ENCODE measurements around the gene SLC25A30.

The SLC25A30 gene, protein sequence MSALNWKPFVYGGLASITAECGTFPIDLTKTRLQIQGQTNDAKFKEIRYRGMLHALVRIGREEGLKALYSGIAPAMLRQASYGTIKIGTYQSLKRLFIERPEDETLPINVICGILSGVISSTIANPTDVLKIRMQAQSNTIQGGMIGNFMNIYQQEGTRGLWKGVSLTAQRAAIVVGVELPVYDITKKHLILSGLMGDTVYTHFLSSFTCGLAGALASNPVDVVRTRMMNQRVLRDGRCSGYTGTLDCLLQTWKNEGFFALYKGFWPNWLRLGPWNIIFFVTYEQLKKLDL

GRCh38 chr13:45417790-45418534 lies at the start of gene SLC25A30:
TSS of gene SLC25A30 (minus strand) at chr13:45418373. CDS start at chr13:45411425, 6,948 bp downstream.
- DNase-seq: peak; percentile 95 to 98

DNA sequence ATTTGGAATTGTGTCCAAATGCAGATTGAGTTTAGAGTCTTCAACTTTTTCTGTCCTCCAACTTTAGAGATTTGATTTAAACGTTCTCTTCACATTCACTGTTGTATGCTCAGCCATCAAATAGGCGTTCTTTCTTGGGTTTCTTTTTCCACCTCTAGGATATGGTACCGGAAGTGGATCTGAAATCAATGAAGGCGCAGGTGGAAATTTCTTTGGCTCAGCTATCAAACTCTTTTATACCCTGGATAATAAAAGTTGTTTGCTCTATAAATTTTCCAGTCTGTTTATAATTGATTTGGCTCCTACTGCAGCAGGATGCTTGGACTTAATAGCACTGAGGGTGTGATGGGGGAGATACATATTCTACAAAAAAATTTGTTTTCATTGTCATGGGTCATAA lies 48.2 kb upstream of the SLC25A30 start:
- no peak for DNase-seq

DNA sequence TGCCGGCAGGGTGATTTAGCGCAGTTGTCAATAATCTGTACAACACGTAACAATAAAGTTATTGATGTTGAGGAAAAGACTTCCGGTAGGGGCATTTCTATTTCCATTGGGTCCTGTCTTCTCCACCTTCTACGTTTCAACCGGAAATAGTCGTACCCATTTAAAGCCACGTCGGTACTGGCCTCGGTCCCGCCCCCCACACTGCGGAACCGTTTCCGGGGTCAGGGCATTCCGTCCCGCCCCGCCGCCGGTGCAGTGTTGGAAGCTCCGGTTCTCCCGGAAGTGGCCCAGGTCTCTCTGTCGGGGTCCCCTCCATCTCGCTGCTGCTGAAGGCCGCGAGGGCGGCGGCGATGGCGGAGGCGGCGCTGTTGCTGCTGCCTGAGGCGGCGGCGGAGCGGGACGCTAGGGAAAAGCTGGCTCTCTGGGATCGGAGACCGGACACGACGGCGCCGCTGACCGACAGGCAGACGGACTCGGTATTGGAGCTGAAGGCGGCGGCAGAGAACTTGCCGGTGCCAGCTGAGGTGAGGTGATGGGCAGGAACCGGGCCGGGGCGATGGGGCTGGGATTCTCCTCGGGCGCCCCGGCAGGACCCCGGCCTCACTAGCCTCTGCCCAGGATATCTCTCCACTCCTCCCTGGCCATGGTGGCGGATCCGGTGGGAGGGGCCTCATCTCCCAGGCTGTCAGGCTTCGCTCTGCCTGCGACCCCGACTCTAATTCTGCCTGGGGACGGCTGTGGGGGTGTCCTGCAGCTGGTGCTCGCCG lies 46.7 kb upstream of the SLC25A30 start, which contains the start of gene COG3:
Gene COG3, plus strand, starts transcription at position 253 of the 767 bp plus-strand sequence. Its CDS starts 98 bp downstream, at position 351.
- DNase-seq: peak; percentile 99

GRCh38 chr13:45464141-45464686 lies 46.0 kb upstream of the SLC25A30 start:
- no peak for DNase-seq

- DNase-seq: no peak
Measured at GRCh38 chr13:45456196-45456972, 38.2 kb upstream of the SLC25A30 start.

GRCh38 chr13:45454204-45454603 lies 36.0 kb upstream of the SLC25A30 start:
- no peak for DNase-seq

GRCh38 chr13:45451282-45451681 lies 33.1 kb upstream of the SLC25A30 start:
- DNase-seq: no peak

DNA sequence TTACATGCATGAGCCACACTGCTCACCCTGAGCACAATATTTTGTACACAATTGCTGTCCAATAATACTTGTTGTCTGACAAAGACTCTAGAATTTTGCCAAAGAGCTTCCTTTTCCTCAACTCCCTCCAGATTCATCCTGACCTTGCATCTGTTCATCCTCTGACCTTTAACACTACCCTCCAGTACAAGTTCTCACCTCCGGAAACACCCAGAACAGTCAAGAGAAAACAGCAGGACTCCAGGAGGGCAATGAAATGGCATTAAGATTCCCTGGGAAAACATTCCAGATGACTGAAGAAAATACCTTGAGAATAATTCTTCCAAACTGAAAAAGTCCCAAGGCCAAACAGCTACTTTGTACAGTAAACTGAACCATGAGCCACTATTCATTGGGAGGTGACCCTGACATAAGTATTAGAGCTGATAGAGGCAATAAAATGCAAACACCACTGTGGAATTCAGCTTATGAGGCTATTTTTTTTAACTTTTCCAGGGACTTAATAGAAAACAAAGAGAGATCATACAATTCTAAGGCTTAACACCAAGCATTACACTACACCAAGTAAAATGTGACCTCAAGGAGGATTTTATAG lies 30.9 kb upstream of the SLC25A30 start:
- no peak for DNase-seq

DNA sequence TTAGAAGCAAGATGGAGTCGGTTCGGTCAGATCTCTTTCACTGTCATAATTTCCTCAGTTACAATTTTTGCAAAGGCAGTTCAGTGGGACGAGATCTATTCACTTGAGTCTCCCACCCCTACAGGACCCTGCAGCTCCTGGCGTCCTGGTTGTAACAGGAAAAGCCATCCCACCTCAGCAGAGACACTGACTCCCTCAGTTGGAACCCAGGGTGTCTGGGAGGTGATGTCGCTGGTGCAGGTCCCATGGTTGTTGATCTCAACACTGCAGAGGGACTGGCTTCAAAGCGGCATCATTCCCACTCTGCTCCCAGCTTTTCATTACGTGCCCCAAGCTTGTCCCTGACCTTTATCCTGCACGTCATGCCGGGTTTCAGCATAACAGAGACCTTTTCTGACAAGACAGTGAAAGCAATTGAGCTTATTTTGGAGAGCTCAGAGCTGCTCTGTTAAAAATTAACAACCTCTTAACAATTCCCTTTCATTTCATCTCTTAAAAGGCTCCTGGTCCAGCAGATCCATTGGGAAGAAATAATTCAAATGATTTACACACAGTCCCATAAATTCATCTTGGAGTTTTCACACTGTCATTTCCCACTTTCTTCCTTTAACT lies 29.0 kb upstream of the SLC25A30 start:
- no peak for DNase-seq

DNA sequence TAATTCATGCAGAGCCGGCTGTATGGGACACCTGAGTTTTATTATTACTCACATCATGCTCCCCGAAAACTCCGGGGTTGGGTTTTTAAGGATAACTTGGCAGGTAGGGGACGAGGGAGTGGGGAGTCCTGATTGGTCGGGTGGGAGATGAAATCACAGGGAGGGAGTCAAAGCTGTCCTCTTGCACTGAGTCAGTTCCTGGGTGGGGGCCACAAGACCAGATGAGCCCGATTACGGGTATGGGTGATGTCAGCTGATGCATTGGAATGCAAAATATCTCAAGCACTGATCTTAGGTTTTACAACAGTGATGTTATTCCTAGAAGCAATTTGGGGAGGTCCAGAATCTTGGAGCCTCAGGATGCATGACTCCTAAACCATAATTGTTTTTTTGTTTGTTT lies 28.0 kb upstream of the SLC25A30 start:
- no peak for DNase-seq

DNA sequence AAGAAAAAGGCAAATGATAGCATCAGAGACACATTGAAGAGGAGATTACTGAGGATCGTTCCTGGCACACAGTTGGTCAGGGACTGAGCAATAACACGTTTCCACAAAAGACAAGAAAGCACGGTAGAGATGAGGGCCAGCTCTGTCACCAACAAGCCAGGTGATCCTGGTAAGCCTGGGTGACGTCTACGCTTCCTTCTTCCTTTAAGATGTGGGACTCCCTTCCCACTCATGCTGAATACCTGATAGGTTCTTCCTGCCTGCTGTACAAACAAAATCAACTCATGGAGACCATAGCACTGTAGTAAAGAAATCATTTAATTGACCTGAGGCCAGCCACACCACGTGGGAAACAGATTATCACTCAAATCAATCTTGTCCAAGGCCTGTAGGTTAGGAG lies 26.9 kb upstream of the SLC25A30 start:
- DNase-seq: no peak

- DNase-seq: no peak
Measured at GRCh38 chr13:45441633-45442032, 23.5 kb upstream of the SLC25A30 start.

DNA sequence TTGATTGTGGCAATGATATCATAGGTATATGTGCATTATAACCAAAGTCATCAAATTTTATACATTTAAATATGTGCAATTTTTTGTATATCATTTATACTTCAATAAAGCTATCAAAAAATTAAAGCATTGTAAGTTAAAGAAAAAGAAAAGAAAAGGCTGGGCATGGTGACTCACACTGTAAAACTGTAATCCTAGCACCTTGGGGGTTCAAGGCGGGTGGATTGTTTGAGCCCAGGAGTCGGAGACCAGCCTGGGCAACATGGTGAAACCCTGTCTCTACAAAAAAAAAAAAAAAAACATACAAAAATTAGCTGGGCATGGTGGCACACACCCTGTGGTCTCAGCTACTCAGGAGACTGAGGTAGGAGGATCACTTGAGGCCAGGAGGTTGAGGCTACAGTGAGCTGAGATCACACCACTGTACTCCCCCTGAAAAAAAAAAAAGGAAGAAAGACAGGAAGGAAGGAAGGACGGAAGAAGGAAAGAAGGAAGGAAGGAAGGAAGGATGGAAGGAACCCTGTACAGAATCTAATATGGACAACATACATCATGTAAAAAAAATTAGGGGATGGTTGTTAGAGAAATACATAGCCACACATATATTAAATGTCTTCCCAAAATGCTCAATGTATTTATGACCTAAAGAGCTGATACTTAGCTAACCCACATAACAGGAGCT lies 21.7 kb upstream of the SLC25A30 start:
- DNase-seq: no peak

GRCh38 chr13:45439008-45439407 lies 20.8 kb upstream of the SLC25A30 start:
- no peak for DNase-seq

DNA sequence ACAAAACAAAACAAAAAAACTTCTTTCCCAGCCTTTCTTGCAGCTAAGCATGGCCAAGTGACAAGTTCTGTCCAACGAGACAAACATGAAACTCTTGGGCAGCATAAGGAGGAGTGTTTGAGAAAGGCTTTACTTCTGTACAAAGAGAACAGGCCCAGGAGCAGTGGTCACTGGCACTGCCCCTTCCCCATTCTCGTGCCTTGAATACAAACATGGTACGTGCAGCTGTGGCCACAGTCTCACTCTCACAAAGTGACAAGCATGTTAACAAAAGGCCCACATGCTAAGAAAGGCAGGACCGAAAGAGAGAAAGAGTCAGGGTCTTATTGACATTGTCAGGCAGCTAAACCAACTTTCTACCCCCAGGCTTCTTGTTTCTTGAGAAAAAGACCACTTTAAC lies 19.8 kb upstream of the SLC25A30 start:
- DNase-seq: no peak

DNA sequence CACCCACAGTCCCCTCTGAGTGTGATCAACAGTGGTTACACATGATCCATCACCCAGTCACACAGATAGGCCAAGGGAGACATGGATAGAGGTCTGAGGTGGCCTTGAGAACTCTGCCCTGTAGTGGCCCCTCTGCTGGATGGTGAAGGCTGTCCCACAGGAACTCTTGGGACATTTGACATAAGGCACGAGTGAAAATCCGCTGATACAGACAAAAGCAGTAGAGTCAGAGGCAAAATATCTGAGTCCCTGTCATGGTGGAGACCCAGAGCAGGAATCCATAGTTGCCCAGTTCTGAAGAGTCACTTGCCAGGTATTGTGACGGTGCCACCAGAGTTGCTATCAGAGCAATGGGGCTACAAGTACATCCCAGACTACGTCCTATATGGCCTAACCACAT lies 18.8 kb upstream of the SLC25A30 start:
- no peak for DNase-seq

- DNase-seq: no peak
Measured at GRCh38 chr13:45436332-45436731, 18.2 kb upstream of the SLC25A30 start.

DNA sequence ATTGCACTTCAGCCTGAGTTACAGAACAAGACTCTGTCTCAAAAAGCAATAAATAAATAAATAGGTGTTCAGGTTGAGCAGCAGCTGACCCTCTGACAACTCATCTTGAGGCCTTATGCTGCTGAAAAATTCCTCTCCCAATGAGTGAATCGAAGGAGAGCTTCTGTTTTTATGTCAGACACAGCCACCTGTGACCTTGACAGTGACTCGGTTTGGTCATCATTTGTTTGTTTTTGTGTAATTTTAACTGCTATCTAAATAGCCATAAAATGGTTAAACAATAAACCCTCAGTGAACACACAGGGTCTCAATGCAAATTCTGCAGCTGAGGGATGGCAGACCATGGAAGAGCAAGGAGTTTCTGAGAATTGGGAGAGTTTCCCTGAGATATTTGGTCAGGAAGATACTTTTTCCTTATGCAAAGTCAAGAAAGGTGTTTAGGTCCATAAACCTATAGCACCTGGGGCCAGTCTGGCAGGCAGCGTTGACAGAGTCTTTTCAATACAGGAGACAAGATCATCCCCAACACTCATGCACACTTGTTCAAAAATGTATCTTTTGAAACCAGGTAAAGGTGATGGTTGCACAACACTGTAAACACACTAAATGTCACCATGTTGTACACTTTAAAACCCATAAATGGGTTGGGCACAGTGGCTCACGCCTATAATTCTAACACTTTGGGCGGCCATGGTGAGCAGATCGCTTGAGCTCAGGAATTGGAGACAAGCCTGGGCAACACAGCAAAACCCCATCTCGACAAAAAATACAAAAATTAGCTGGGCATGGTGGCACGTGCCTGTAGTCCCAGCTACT lies 16.6 kb upstream of the SLC25A30 start:
- DNase-seq: peak; percentile 88 to 92

GRCh38 chr13:45433381-45433790 lies 15.2 kb upstream of the SLC25A30 start:
- no peak for DNase-seq
